ENCODE results near the gene KXD1. TPM values are rescaled to one million over a fixed set of nuclear protein-coding genes. Genes with fewer than 3 reads are reported as not detected.

Gene KXD1, protein sequence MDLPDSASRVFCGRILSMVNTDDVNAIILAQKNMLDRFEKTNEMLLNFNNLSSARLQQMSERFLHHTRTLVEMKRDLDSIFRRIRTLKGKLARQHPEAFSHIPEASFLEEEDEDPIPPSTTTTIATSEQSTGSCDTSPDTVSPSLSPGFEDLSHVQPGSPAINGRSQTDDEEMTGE
- total RNA-seq, result 100 to 1,000 TPM in 1 of 2 donors, 10 to 100 TPM in 1; 60.7 to 114 TPM

- no peaks in the 10 kb centered on the region for H3K9me3 ChIP-seq
- H3K4me1 ChIP-seq, result peaks cover 0 to 20% of the 10 kb centered on the region in 2 donors
- no peak for TF ChIP-seq CTCF (IDR thresholded peaks at IDR 0.05)
- peaks cover under 1% of the 10 kb centered on the region for H3K36me3 ChIP-seq
- peak; percentile 99 for DNase-seq (ENCODE audit: low spot score)
- H3K27me3 ChIP-seq, result no peaks in the 10 kb centered on the region
- H3K4me3 ChIP-seq, result peak within 1 kb of the TSS; percentile 78 to 83
- H3K27ac ChIP-seq, result peak within 1 kb of the TSS; percentile 96
Measured at GRCh38 chr19:18557411-18558201, at the start of gene KXD1. Gene KXD1 (plus strand): TSS chr19:18557870. CDS start chr19:18562057, 4,187 bp downstream.

DNA sequence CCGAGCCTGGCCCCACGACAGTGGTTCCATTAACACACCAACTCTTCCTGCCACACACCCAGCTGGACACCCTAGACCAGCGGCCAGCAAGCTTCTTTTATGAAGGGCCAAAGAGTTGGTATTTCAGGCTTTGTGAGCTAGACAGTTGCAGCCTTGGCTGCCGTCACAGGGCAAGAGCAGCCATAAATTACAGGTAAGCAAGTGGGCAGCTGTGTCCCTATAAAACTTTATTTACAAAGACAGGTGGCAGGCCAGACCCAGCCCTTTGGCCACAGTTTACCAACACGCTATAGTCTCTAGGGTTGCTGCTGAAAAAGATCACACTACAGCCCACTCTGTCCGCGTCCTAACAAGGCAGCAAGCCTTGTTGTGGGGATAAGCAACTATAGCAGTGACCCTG is 49.1 kb upstream of the KXD1 start:
- H3K4me3 ChIP-seq, result no peak overlapping the region
- no peaks in the 10 kb centered on the region for H3K36me3 ChIP-seq
- TF ChIP-seq CTCF (IDR thresholded peaks at IDR 0.05), result no peak
- peak overlapping the region; percentile 83 to 95 for H3K27ac ChIP-seq
- no peaks in the 10 kb centered on the region for H3K27me3 ChIP-seq
- DNase-seq (ENCODE audit: low spot score), result no peak
- peaks cover 4 to 93% of the 10 kb centered on the region in 2 donors for H3K4me1 ChIP-seq
- no peaks in the 10 kb centered on the region for H3K9me3 ChIP-seq

GRCh38 chr19:18510216-18510615 is 47.5 kb upstream of the KXD1 start:
- TF ChIP-seq CTCF (IDR thresholded peaks at IDR 0.05), result no peak
- Histone ChIP-seq H3K9me3 (no peaks in the 10 kb centered on the region), H3K4me1 (peaks cover 4 to 93% of the 10 kb centered on the region in 2 donors), H3K36me3 (no peaks in the 10 kb centered on the region), H3K27ac (peak overlapping the region; percentile 83 to 95), H3K27me3 (no peaks in the 10 kb centered on the region), H3K4me3 (no peak overlapping the region)
- DNase-seq (ENCODE audit: low spot score), result no peak

GRCh38 chr19:18513868-18514267 is 43.8 kb upstream of the KXD1 start:
- Histone ChIP-seq H3K36me3 (no peaks in the 10 kb centered on the region), H3K4me1 (peaks cover 0 to 89% of the 10 kb centered on the region in 2 donors), H3K4me3 (no peak overlapping the region), H3K27me3 (no peaks in the 10 kb centered on the region), H3K9me3 (no peaks in the 10 kb centered on the region), H3K27ac (peak overlapping the region; percentile 85 to 95)
- no peak for DNase-seq (ENCODE audit: low spot score)
- no peak for TF ChIP-seq CTCF (IDR thresholded peaks at IDR 0.05)

GRCh38 chr19:18514800-18515682 is 42.6 kb upstream of the KXD1 start:
- H3K4me1 ChIP-seq, result peaks cover 0 to 89% of the 10 kb centered on the region in 2 donors

More at GRCh38 chr19:18514800-18515682, 42.6 kb upstream of the KXD1 start:
- H3K27me3 ChIP-seq, result no peaks in the 10 kb centered on the region
- H3K36me3 ChIP-seq, result no peaks in the 10 kb centered on the region
- DNase-seq (ENCODE audit: low spot score), result peak; percentile 88
- TF ChIP-seq CTCF (IDR thresholded peaks at IDR 0.05), result no peak
- H3K9me3 ChIP-seq, result no peaks in the 10 kb centered on the region
- H3K27ac ChIP-seq, result peak overlapping the region; percentile 85 to 95
- no peak overlapping the region for H3K4me3 ChIP-seq
